MM.1S (cell line): ENCODE data around the gene ARID4A.

ENCODE experiments used
- DNase-seq: peaks from one replicate; pipeline ENCODE4 v3.0.0-alpha.2; 2015
- H2AFZ ChIP-seq: fragments of 300-600 bp; sonication (generic); 2 replicates; pipeline ENCODE4 v1.6.0; 2016; ENCODE audit warnings: antibody characterized with exemption, low read length
- H3F3A ChIP-seq: fragments of 300-600 bp; sonication (generic); 2 replicates; pipeline ENCODE4 v1.6.1; 2016; ENCODE audit warnings: mild to moderate bottlenecking, antibody characterized with exemption, low read length, moderate library complexity, mixed read lengths; ENCODE audit not compliant: insufficient read depth
- H3K27ac ChIP-seq: fragments of 300-600 bp; sonication (generic); 2 replicates; pipeline ENCODE4 v1.5.1; 2016; ENCODE audit warnings: mild to moderate bottlenecking, low read length
- H3K27me3 ChIP-seq: fragments of 300-600 bp; sonication (generic); replicated peaks from 2 replicates; pipeline ENCODE4 v1.6.0; 2016; ENCODE audit warnings: low read length; ENCODE audit not compliant: insufficient read depth
- H3K36me3 ChIP-seq: fragments of 300-600 bp; sonication (generic); replicated peaks from 2 replicates; pipeline ENCODE4 v1.6.1; 2016; ENCODE audit warnings: mild to moderate bottlenecking, low read length, mixed read lengths; ENCODE audit not compliant: insufficient read depth
- H3K4me1 ChIP-seq: fragments of 300-600 bp; sonication (generic); 2 replicates; pipeline ENCODE4 v1.6.1; 2016; ENCODE audit warnings: low read length, mixed read lengths
- H3K4me2 ChIP-seq: fragments of 300-600 bp; sonication (generic); 2 replicates; pipeline ENCODE4 v1.6.0; 2016; ENCODE audit warnings: low read depth, low read length
- H3K4me3 ChIP-seq: fragments of 300-600 bp; sonication (generic); 2 replicates; pipeline ENCODE4 v1.5.1; 2016; ENCODE audit warnings: low read length, mixed read lengths
- H3K79me2 ChIP-seq: fragments of 300-600 bp; sonication (generic); 2 replicates; pipeline ENCODE4 v1.6.1; 2016; ENCODE audit warnings: mixed run types, low read length, mixed read lengths
- H3K9ac ChIP-seq: fragments of 300-600 bp; sonication (generic); 2 replicates; pipeline ENCODE4 v1.6.1; 2016; ENCODE audit warnings: low read length, mixed read lengths
- H3K9me2 ChIP-seq: fragments of 300-600 bp; sonication (generic); replicated peaks from 2 replicates; pipeline ENCODE4 v1.6.1; 2016; ENCODE audit warnings: mild to moderate bottlenecking, low read length, mixed read lengths; ENCODE audit not compliant: insufficient read depth
- H3K9me3 ChIP-seq: fragments of 300-600 bp; sonication (generic); replicated peaks from 2 replicates; pipeline ENCODE4 v1.6.1; 2016; ENCODE audit warnings: mild to moderate bottlenecking, low read length, mixed read lengths; ENCODE audit not compliant: insufficient read depth
- H4K20me1 ChIP-seq: fragments of 300-600 bp; sonication (generic); 2 replicates; pipeline ENCODE4 v1.6.1; 2016; ENCODE audit warnings: mild to moderate bottlenecking, low read length, moderate library complexity, mixed read lengths; ENCODE audit not compliant: insufficient read depth
- EZH2 ChIP-seq: fragments of 300-600 bp; sonication (generic); optimal IDR thresholded peaks from 2 replicates; pipeline ENCODE3; 2017; ENCODE audit warnings: low read depth, mild to moderate bottlenecking, antibody characterized with exemption, low read length, mixed read lengths
- EZH2phosphoT487 ChIP-seq: fragments of 300-600 bp; sonication (generic); IDR thresholded peaks from 2 replicates; pipeline ENCODE4 v1.6.1; 2018; ENCODE audit warnings: antibody characterized with exemption, low read length
- TF ChIP-seq, protein P1 (sequence below): fragments of 300-600 bp; sonication (generic); IDR thresholded peaks from 2 replicates; pipeline ENCODE4 v1.5.1; 2016; ENCODE audit warnings: antibody characterized with exemption, low read length, mixed read lengths

The ARID4A gene

DNA sequence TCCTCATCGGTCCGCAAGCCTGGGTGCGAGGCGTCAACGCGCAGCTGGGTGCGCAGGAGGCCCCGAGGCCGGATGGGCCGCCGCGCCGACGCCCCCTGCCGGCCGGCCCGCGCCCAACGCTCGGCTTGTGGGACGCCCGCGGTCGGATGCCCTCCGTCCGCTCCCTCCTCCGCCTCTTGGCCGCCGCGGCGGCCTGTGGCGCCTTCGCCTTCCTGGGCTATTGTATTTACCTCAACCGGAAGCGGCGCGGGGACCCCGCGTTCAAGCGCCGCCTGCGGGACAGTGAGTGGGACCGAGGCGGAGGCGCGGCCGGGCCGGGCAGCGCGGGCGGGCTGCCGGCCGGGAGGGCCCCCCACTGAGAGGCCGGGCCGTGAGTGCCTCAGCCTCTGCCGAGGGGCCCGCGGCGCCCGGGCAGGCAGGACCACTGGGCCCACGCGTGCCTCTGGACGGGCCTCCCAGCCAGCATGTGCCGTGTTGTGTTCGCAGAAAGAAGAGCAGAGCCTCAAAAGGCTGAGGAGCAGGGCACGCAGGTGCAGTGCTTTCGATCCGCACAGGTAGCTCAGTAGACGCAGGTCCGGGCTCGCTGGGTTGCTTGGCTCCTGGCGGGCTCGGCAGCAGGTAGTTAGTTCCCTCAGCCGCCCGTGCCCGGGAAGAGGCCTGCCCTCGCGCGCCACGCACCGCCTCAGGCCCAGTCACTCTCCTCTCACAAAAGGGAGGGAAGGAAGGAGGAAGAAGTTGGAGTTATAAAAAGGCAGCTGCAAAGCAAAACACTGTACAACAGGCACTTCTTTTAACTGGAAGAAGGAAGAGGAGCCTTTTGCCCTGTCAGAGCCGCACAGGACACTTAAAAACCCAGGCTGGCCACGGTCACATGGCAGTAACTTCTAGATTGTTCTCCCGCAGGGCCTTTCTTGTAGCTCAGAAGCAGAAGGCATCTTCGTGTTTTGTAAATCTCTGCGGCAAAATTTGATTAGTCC is 97.7 kb downstream of the ARID4A start, which contains the start of gene TOMM20L:
TOMM20L (plus strand) TSS at position 119 of the 977 bp plus-strand sequence; CDS start at position 147, 28 bp downstream.
- Histone ChIP-seq H3K79me2 (no peaks in the 10 kb centered on the region), H3K36me3 (no peaks in the 10 kb centered on the region), H3K4me3 (peak within 1 kb of the TSS; percentile 52), H3K27ac (peak within 1 kb of the TSS; percentile 39; the same call in 1 of the 2 replicates), H3K4me2 (peak within 1 kb of the TSS; percentile 66; the same call in 1 of the 2 replicates), H4K20me1 (no peaks in the 10 kb centered on the region), H3K9me2 (no peaks in the 10 kb centered on the region), H3K9ac (peak within 1 kb of the TSS; percentile 42; the same call in 1 of the 2 replicates), H3K27me3 (no peaks in the 10 kb centered on the region), H2AFZ (peak within 1 kb of the TSS; percentile 80), H3F3A (no peaks in the 10 kb centered on the region), H3K4me1 (no peaks in the 10 kb centered on the region), H3K9me3 (no peaks in the 10 kb centered on the region)
- DNase-seq: peak; percentile 62
- TF ChIP-seq, protein P1, sequence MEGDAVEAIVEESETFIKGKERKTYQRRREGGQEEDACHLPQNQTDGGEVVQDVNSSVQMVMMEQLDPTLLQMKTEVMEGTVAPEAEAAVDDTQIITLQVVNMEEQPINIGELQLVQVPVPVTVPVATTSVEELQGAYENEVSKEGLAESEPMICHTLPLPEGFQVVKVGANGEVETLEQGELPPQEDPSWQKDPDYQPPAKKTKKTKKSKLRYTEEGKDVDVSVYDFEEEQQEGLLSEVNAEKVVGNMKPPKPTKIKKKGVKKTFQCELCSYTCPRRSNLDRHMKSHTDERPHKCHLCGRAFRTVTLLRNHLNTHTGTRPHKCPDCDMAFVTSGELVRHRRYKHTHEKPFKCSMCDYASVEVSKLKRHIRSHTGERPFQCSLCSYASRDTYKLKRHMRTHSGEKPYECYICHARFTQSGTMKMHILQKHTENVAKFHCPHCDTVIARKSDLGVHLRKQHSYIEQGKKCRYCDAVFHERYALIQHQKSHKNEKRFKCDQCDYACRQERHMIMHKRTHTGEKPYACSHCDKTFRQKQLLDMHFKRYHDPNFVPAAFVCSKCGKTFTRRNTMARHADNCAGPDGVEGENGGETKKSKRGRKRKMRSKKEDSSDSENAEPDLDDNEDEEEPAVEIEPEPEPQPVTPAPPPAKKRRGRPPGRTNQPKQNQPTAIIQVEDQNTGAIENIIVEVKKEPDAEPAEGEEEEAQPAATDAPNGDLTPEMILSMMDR: peak; percentile 54
- TF ChIP-seq EZH2phosphoT487 (no peak), EZH2 (no peak)

DNA sequence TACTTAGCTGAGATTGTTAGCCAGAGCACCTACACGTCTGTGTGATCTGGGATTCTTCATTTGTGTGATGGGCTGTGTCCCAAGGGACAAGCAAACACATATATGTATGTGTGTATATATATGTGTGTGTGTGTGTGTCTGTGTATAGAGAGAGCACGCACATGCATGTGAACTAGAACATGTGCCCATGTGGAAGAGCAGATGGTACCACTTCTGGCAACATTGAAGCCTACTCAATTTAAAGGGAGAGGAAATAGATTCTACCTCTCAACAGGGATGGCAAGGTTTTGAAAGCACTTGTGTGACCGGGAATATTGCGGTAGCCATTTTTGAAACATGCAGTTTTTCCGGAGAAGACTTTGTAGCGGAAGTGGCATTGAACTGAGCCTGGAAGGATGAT is 98.8 kb downstream of the ARID4A start:
- H3K27me3 ChIP-seq: no peaks in the 10 kb centered on the region
- H3K9ac ChIP-seq: no peak overlapping the region
- H3K4me3 ChIP-seq: no peak overlapping the region
- H3K9me3 ChIP-seq: no peaks in the 10 kb centered on the region
- no peak overlapping the region for H2AFZ ChIP-seq
- no peaks in the 10 kb centered on the region for H3K36me3 ChIP-seq
- no peak for DNase-seq
- no peak for TF ChIP-seq EZH2
- TF ChIP-seq EZH2phosphoT487: no peak
- TF ChIP-seq, protein P1: no peak
- H3K4me2 ChIP-seq: no peak overlapping the region
- no peak overlapping the region for H3K27ac ChIP-seq
- H3K4me1 ChIP-seq: no peaks in the 10 kb centered on the region
- H3K9me2 ChIP-seq: no peaks in the 10 kb centered on the region
- no peaks in the 10 kb centered on the region for H3F3A ChIP-seq
- H3K79me2 ChIP-seq: no peaks in the 10 kb centered on the region
- H4K20me1 ChIP-seq: no peaks in the 10 kb centered on the region

DNA sequence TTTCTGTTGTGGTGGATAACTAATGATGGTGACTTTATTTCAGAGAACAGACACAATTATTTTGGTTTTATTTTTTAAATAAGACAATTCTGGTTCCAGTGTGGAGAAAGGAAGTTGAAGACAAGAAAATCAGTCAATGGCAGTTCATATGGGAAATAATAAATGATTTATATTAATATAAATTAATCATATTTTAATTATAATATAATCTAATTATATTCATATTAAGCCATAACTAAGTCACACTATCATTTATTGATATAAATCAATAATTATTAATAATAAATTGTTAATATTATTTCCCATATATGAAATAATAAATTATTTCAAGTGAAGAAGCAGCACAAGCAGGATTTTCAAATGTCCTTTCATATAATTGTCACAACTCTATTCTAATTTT is 100.1 kb downstream of the ARID4A start:
- no peak overlapping the region for H3K4me2 ChIP-seq
- no peaks in the 10 kb centered on the region for H3K4me1 ChIP-seq
- H3K4me3 ChIP-seq: no peak overlapping the region
- H3F3A ChIP-seq: no peaks in the 10 kb centered on the region
- H3K79me2 ChIP-seq: no peaks in the 10 kb centered on the region
- H3K27me3 ChIP-seq: no peaks in the 10 kb centered on the region
- TF ChIP-seq EZH2phosphoT487 (no peak), EZH2 (no peak)
- TF ChIP-seq, protein P1: no peak
- H3K9ac ChIP-seq: no peak overlapping the region
- no peaks in the 10 kb centered on the region for H3K36me3 ChIP-seq
- H3K9me2 ChIP-seq: no peaks in the 10 kb centered on the region
- no peak overlapping the region for H2AFZ ChIP-seq
- DNase-seq: no peak
- no peak overlapping the region for H3K27ac ChIP-seq
- H3K9me3 ChIP-seq: no peaks in the 10 kb centered on the region
- H4K20me1 ChIP-seq: no peaks in the 10 kb centered on the region
